ENCODE results near the gene TRPM4. TPM values are rescaled to one million over a fixed set of nuclear protein-coding genes. Genes with fewer than 3 reads are reported as not detected.

The TRPM4 gene
- total and polyA plus RNA-seq, 2 of the 8 experiments (the other 6 are each of a cell fraction or from before 2014, with no cell fraction given), result 11.3 to 13.3 TPM

Other genes starting within 250 kb of the TRPM4 start
- 2.2 and 2.7 TPM in 2 replicates for gene DHDH, start 224.1 kb upstream of the TRPM4 start, total RNA-seq (2021; fragmentation: NEBNext Ultra II Directional; extraction: Animal tissue kit (Norgen Biotek cat#: 25700))
- gene DHDH, start 224.1 kb upstream of the TRPM4 start, polyA plus RNA-seq (2011; rRNA removed), result 2.8 and 2.9 TPM in 2 replicates
- 257 and 295 TPM in 2 replicates for gene BAX, start 202.9 kb upstream of the TRPM4 start, total RNA-seq (2021; fragmentation: NEBNext Ultra II Directional; extraction: Animal tissue kit (Norgen Biotek cat#: 25700))
- gene BAX, start 202.9 kb upstream of the TRPM4 start, polyA plus RNA-seq (2011; rRNA removed), result 346 and 750 TPM in 2 replicates
- 1,751 and 1,764 TPM in 2 replicates for gene FTL, start 192.5 kb upstream of the TRPM4 start, total RNA-seq (2021; fragmentation: NEBNext Ultra II Directional; extraction: Animal tissue kit (Norgen Biotek cat#: 25700))
- gene FTL, start 192.5 kb upstream of the TRPM4 start, polyA plus RNA-seq (2011; rRNA removed), result 2,427 and 3,043 TPM in 2 replicates
- 37.8 and 38.7 TPM in 2 replicates for gene GYS1, start 164.5 kb upstream of the TRPM4 start, total RNA-seq (2021; fragmentation: NEBNext Ultra II Directional; extraction: Animal tissue kit (Norgen Biotek cat#: 25700))
- 30.0 and 41.9 TPM in 2 replicates for gene GYS1, start 164.5 kb upstream of the TRPM4 start, polyA plus RNA-seq (2011; rRNA removed)
- 152 and 160 TPM in 2 replicates for gene RUVBL2, start 163.9 kb upstream of the TRPM4 start, total RNA-seq (2021; fragmentation: NEBNext Ultra II Directional; extraction: Animal tissue kit (Norgen Biotek cat#: 25700))
- gene RUVBL2, start 163.9 kb upstream of the TRPM4 start, polyA plus RNA-seq (2011; rRNA removed), result 247 and 341 TPM in 2 replicates
- gene LHB, start 140.7 kb upstream of the TRPM4 start, total RNA-seq (2021; fragmentation: NEBNext Ultra II Directional; extraction: Animal tissue kit (Norgen Biotek cat#: 25700)), result not detected in 2 replicates
- 0.53 and 1.2 TPM in 2 replicates for gene LHB, start 140.7 kb upstream of the TRPM4 start, polyA plus RNA-seq (2011; rRNA removed)
- not detected in 2 replicates for gene CGB3, start 133.5 kb upstream of the TRPM4 start, total RNA-seq (2021; fragmentation: NEBNext Ultra II Directional; extraction: Animal tissue kit (Norgen Biotek cat#: 25700))
- 0.09 TPM in 1 of 2 replicates, not detected in the other for gene CGB3, start 133.5 kb upstream of the TRPM4 start, polyA plus RNA-seq (2011; rRNA removed)
- gene CGB2, start 125.9 kb upstream of the TRPM4 start, total RNA-seq (2021; fragmentation: NEBNext Ultra II Directional; extraction: Animal tissue kit (Norgen Biotek cat#: 25700)), result 0.71 TPM in 1 of 2 replicates, not detected in the other
- gene CGB2, start 125.9 kb upstream of the TRPM4 start, polyA plus RNA-seq (2011; rRNA removed), result 3.2 and 3.9 TPM in 2 replicates
- not detected in 2 replicates for gene CGB1, start 120.9 kb upstream of the TRPM4 start, total RNA-seq (2021; fragmentation: NEBNext Ultra II Directional; extraction: Animal tissue kit (Norgen Biotek cat#: 25700))
- gene CGB1, start 120.9 kb upstream of the TRPM4 start, polyA plus RNA-seq (2011; rRNA removed), result 0.83 TPM in 1 of 2 replicates, not detected in the other
- gene CGB5, start 113.9 kb upstream of the TRPM4 start, total RNA-seq (2021; fragmentation: NEBNext Ultra II Directional; extraction: Animal tissue kit (Norgen Biotek cat#: 25700)), result 0.63 TPM in 1 of 2 replicates, not detected in the other
- 0.68 and 0.83 TPM in 2 replicates for gene CGB5, start 113.9 kb upstream of the TRPM4 start, polyA plus RNA-seq (2011; rRNA removed)
- 0.46 TPM in 1 of 2 replicates, not detected in the other for gene CGB8, start 108.7 kb upstream of the TRPM4 start, total RNA-seq (2021; fragmentation: NEBNext Ultra II Directional; extraction: Animal tissue kit (Norgen Biotek cat#: 25700))
- gene CGB8, start 108.7 kb upstream of the TRPM4 start, polyA plus RNA-seq (2011; rRNA removed), result 0.09 and 0.22 TPM in 2 replicates
- 0.52 and 1.2 TPM in 2 replicates for gene CGB7, start 100.0 kb upstream of the TRPM4 start, total RNA-seq (2021; fragmentation: NEBNext Ultra II Directional; extraction: Animal tissue kit (Norgen Biotek cat#: 25700))
- 2.2 and 3.8 TPM in 2 replicates for gene CGB7, start 100.0 kb upstream of the TRPM4 start, polyA plus RNA-seq (2011; rRNA removed)
- gene NTF4, start 93.0 kb upstream of the TRPM4 start, total RNA-seq (2021; fragmentation: NEBNext Ultra II Directional; extraction: Animal tissue kit (Norgen Biotek cat#: 25700)), result 2.8 and 3.1 TPM in 2 replicates
- 5.3 and 6.5 TPM in 2 replicates for gene NTF4, start 93.0 kb upstream of the TRPM4 start, polyA plus RNA-seq (2011; rRNA removed)
- 0.10 and 0.17 TPM in 2 replicates for gene KCNA7, start 85.1 kb upstream of the TRPM4 start, total RNA-seq (2021; fragmentation: NEBNext Ultra II Directional; extraction: Animal tissue kit (Norgen Biotek cat#: 25700))
- 0.06 and 0.09 TPM in 2 replicates for gene KCNA7, start 85.1 kb upstream of the TRPM4 start, polyA plus RNA-seq (2011; rRNA removed)
- 231 and 244 TPM in 2 replicates for gene SNRNP70, start 72.3 kb upstream of the TRPM4 start, total RNA-seq (2021; fragmentation: NEBNext Ultra II Directional; extraction: Animal tissue kit (Norgen Biotek cat#: 25700))
- 235 and 515 TPM in 2 replicates for gene SNRNP70, start 72.3 kb upstream of the TRPM4 start, polyA plus RNA-seq (2011; rRNA removed)
- gene LIN7B, start 43.4 kb upstream of the TRPM4 start, total RNA-seq (2021; fragmentation: NEBNext Ultra II Directional; extraction: Animal tissue kit (Norgen Biotek cat#: 25700)), result 4.1 and 4.2 TPM in 2 replicates
- 4.1 and 6.0 TPM in 2 replicates for gene LIN7B, start 43.4 kb upstream of the TRPM4 start, polyA plus RNA-seq (2011; rRNA removed)
- 1.2 and 2.5 TPM in 2 replicates for gene C19orf73, start 38.6 kb upstream of the TRPM4 start, total RNA-seq (2021; fragmentation: NEBNext Ultra II Directional; extraction: Animal tissue kit (Norgen Biotek cat#: 25700))
- 4.6 and 10.0 TPM in 2 replicates for gene C19orf73, start 38.6 kb upstream of the TRPM4 start, polyA plus RNA-seq (2011; rRNA removed)
- gene PPFIA3, start 38.2 kb upstream of the TRPM4 start, total RNA-seq (2021; fragmentation: NEBNext Ultra II Directional; extraction: Animal tissue kit (Norgen Biotek cat#: 25700)), result 25.3 and 28.0 TPM in 2 replicates
- gene PPFIA3, start 38.2 kb upstream of the TRPM4 start, polyA plus RNA-seq (2011; rRNA removed), result 15.9 and 28.8 TPM in 2 replicates
- 1.8 and 2.3 TPM in 2 replicates for gene HRC, start 2.4 kb upstream of the TRPM4 start, total RNA-seq (2021; fragmentation: NEBNext Ultra II Directional; extraction: Animal tissue kit (Norgen Biotek cat#: 25700))
- 2.6 and 6.8 TPM in 2 replicates for gene HRC, start 2.4 kb upstream of the TRPM4 start, polyA plus RNA-seq (2011; rRNA removed)
- gene SLC6A16, start 167.4 kb downstream of the TRPM4 start, total RNA-seq (2021; fragmentation: NEBNext Ultra II Directional; extraction: Animal tissue kit (Norgen Biotek cat#: 25700)), result 1.5 and 1.7 TPM in 2 replicates
- 0.93 and 1.1 TPM in 2 replicates for gene SLC6A16, start 167.4 kb downstream of the TRPM4 start, polyA plus RNA-seq (2011; rRNA removed)
- gene CD37, start 177.6 kb downstream of the TRPM4 start, total RNA-seq (2021; fragmentation: NEBNext Ultra II Directional; extraction: Animal tissue kit (Norgen Biotek cat#: 25700)), result not detected in 2 replicates
- not detected in 2 replicates for gene CD37, start 177.6 kb downstream of the TRPM4 start, polyA plus RNA-seq (2011; rRNA removed)
- gene TEAD2, start 204.6 kb downstream of the TRPM4 start, total RNA-seq (2021; fragmentation: NEBNext Ultra II Directional; extraction: Animal tissue kit (Norgen Biotek cat#: 25700)), result 146 and 156 TPM in 2 replicates
- 87.6 and 110 TPM in 2 replicates for gene TEAD2, start 204.6 kb downstream of the TRPM4 start, polyA plus RNA-seq (2011; rRNA removed)
- 2.6 and 3.1 TPM in 2 replicates for gene DKKL1, start 206.1 kb downstream of the TRPM4 start, total RNA-seq (2021; fragmentation: NEBNext Ultra II Directional; extraction: Animal tissue kit (Norgen Biotek cat#: 25700))
- gene DKKL1, start 206.1 kb downstream of the TRPM4 start, polyA plus RNA-seq (2011; rRNA removed), result 5.9 and 6.8 TPM in 2 replicates
- gene KASH5, start 230.5 kb downstream of the TRPM4 start, total RNA-seq (2021; fragmentation: NEBNext Ultra II Directional; extraction: Animal tissue kit (Norgen Biotek cat#: 25700)), result 0.19 and 0.57 TPM in 2 replicates
- gene KASH5, start 230.5 kb downstream of the TRPM4 start, polyA plus RNA-seq (2011; rRNA removed), result 0.05 and 0.28 TPM in 2 replicates